ENCODE results near the gene NUP37. TPM values are rescaled to one million over a fixed set of nuclear protein-coding genes. Genes with fewer than 3 reads are reported as not detected.
A peak's percentile ranks its signal among the peaks of the same experiment; 100 is the strongest.
"Not testable (repeated sequence)": the region's sequence is repeated elsewhere in the genome, so short reads cannot be mapped to it uniquely, and the experiment has no call there.

NUP37 gene
- total and polyA plus RNA-seq, 9 donors: 16.3 to 24.4 (median 19.2) TPM

- H3K4me1 ChIP-seq (ENCODE audit: control insufficient read depth, insufficient read depth, low read length); H3K9me3 ChIP-seq (replicated peaks; ENCODE audit: control insufficient read depth, low read depth, low read length); DNase-seq; H3K27ac ChIP-seq (ENCODE audit: low read length); H3K36me3 ChIP-seq (ENCODE audit: control insufficient read depth, insufficient read depth, low read length); H3K27me3 ChIP-seq (ENCODE audit: control insufficient read depth, insufficient read depth, low read length); H3K4me3 ChIP-seq (ENCODE audit: low read length): not testable (repeated sequence)
- no CpG with 5 or more reads among the region's 2 CpGs for WGBS (ENCODE audit: insufficient coverage)
Measured at GRCh38 chr12:102131442-102131841, 11.5 kb upstream of the NUP37 start.

DNA sequence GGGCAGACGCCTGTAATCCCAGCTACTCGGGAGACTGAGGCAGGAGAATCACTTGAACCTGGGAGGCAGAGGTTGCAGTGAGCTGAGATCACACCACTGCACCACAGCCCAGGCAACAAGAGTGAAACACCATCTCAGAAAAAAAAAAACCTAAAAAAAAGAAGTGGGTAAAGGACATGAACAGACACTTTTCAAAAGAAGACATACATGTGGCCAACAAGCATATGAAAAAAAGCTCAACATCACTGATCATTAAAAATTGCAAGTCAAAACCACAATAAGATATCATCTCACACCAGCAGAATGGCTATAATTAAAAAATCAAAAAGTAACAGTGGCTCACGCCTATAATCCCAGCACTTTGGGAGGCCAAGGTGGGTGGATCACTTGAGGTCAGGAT, 10.8 kb upstream of the NUP37 start:
- WGBS (ENCODE audit: insufficient coverage): no CpG with 5 or more reads among the region's 3 CpGs
- not testable (repeated sequence) for H3K4me1 ChIP-seq (ENCODE audit: control insufficient read depth, insufficient read depth, low read length)

GRCh38 chr12:102121328-102121727, 1.4 kb upstream of the NUP37 start:
- not testable (repeated sequence) for H3K36me3 ChIP-seq (ENCODE audit: control insufficient read depth, insufficient read depth, low read length); DNase-seq; H3K9me3 ChIP-seq (replicated peaks; ENCODE audit: control insufficient read depth, low read depth, low read length); H3K27ac ChIP-seq (ENCODE audit: low read length); H3K4me3 ChIP-seq (ENCODE audit: low read length); H3K27me3 ChIP-seq (ENCODE audit: control insufficient read depth, insufficient read depth, low read length)
- WGBS (ENCODE audit: insufficient coverage): 81% methylated on average over 2 of the region's 2 CpGs
- peaks cover 10% of the 10 kb centered on the region for H3K4me1 ChIP-seq (ENCODE audit: control insufficient read depth, insufficient read depth, low read length)

More for the DNA sequence above, 10.8 kb upstream of the NUP37 start:
- H3K27me3 ChIP-seq (ENCODE audit: control insufficient read depth, insufficient read depth, low read length); DNase-seq; H3K4me3 ChIP-seq (ENCODE audit: low read length); H3K9me3 ChIP-seq (replicated peaks; ENCODE audit: control insufficient read depth, low read depth, low read length); H3K36me3 ChIP-seq (ENCODE audit: control insufficient read depth, insufficient read depth, low read length); H3K27ac ChIP-seq (ENCODE audit: low read length): not testable (repeated sequence)

GRCh38 chr12:102120886-102121285, 972 bp upstream of the NUP37 start:
- no CpG with 5 or more reads among the region's 4 CpGs for WGBS (ENCODE audit: insufficient coverage)
- no peak for DNase-seq
- no peaks in the 10 kb centered on the region for H3K36me3 ChIP-seq (ENCODE audit: control insufficient read depth, insufficient read depth, low read length)
- H3K27ac ChIP-seq (ENCODE audit: low read length): no peak overlapping the region
- H3K9me3 ChIP-seq (replicated peaks; ENCODE audit: control insufficient read depth, low read depth, low read length): no peaks in the 10 kb centered on the region
- peak overlapping the region; percentile 91 for H3K4me3 ChIP-seq (ENCODE audit: low read length)
- H3K27me3 ChIP-seq (ENCODE audit: control insufficient read depth, insufficient read depth, low read length): no peaks in the 10 kb centered on the region
- H3K4me1 ChIP-seq (ENCODE audit: control insufficient read depth, insufficient read depth, low read length): peaks cover 10% of the 10 kb centered on the region

GRCh38 chr12:102120564-102120873, 605 bp upstream of the NUP37 start:
- DNase-seq: no peak
- Histone ChIP-seq H3K36me3 (ENCODE audit: control insufficient read depth, insufficient read depth, low read length) (no peaks in the 10 kb centered on the region), H3K27me3 (ENCODE audit: control insufficient read depth, insufficient read depth, low read length) (no peaks in the 10 kb centered on the region), H3K9me3 (replicated peaks; ENCODE audit: control insufficient read depth, low read depth, low read length) (no peaks in the 10 kb centered on the region), H3K4me3 (ENCODE audit: low read length) (peak overlapping the region; percentile 91), H3K27ac (ENCODE audit: low read length) (no peak overlapping the region), H3K4me1 (ENCODE audit: control insufficient read depth, insufficient read depth, low read length) (peaks cover 10% of the 10 kb centered on the region)
- no CpG with 5 or more reads among the region's 4 CpGs for WGBS (ENCODE audit: insufficient coverage)

DNA sequence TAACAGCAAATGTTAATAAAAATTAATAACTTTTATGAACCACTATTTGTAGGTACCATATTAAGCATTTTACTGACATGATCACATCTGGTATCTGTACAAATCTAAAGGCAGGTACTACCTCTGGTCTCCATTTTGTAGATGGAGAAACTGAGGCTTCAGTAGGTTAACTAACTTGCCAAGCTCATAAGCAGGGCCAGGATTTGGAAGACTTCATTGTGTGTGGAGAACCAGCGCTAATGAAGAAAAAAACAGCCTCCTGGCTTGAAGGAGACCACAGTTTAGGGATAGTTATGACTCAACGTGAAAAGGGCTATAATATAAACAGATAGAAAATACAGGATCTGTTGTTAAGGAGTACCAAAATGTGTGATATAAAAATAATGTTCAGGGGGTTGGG, 1.0 kb downstream of the NUP37 start:
- Histone ChIP-seq H3K4me3 (ENCODE audit: low read length) (no peak overlapping the region), H3K9me3 (replicated peaks; ENCODE audit: control insufficient read depth, low read depth, low read length) (no peaks in the 10 kb centered on the region)
- 38% methylated on average over 1 of the region's 2 CpGs for WGBS (ENCODE audit: insufficient coverage)

GRCh38 chr12:102116392-102116791, 3.5 kb downstream of the NUP37 start:
- no peak overlapping the region for H3K27ac ChIP-seq (ENCODE audit: low read length)
- DNase-seq: no peak

More for the DNA sequence above, 1.0 kb downstream of the NUP37 start:
- Histone ChIP-seq H3K4me1 (ENCODE audit: control insufficient read depth, insufficient read depth, low read length) (peaks cover 10% of the 10 kb centered on the region), H3K36me3 (ENCODE audit: control insufficient read depth, insufficient read depth, low read length) (no peaks in the 10 kb centered on the region), H3K27ac (ENCODE audit: low read length) (no peak overlapping the region), H3K27me3 (ENCODE audit: control insufficient read depth, insufficient read depth, low read length) (no peaks in the 10 kb centered on the region)
- no peak for DNase-seq

DNA sequence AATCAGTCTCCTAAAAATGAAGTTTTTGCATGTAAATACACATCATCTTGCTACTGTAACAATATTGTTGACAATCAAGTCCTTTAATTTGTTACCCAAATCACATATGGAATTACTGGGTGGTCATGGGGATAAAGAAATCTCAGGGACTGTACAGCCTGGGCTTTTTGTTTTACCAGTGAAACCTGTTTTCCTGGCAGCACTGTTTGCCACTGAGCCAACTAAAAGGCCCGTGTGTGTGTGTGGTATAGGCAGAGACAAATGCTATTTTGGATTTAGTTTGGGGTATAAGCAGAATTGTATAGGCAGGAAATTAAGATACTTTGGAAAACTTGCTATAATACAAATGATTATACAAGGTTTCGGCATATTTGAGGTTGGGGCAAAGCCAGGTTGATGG, 5.7 kb downstream of the NUP37 start:
- no peak overlapping the region for H3K27ac ChIP-seq (ENCODE audit: low read length)
- WGBS (ENCODE audit: insufficient coverage): no CpG with 5 or more reads among the region's 2 CpGs
- H3K36me3 ChIP-seq (ENCODE audit: control insufficient read depth, insufficient read depth, low read length): peaks cover 6% of the 10 kb centered on the region
- no peak overlapping the region for H3K4me3 ChIP-seq (ENCODE audit: low read length)
- H3K9me3 ChIP-seq (replicated peaks; ENCODE audit: control insufficient read depth, low read depth, low read length): no peaks in the 10 kb centered on the region
- H3K27me3 ChIP-seq (ENCODE audit: control insufficient read depth, insufficient read depth, low read length): no peaks in the 10 kb centered on the region
- no peak for DNase-seq
- H3K4me1 ChIP-seq (ENCODE audit: control insufficient read depth, insufficient read depth, low read length): peaks cover 4% of the 10 kb centered on the region

More at GRCh38 chr12:102116392-102116791, 3.5 kb downstream of the NUP37 start:
- Histone ChIP-seq H3K27me3 (ENCODE audit: control insufficient read depth, insufficient read depth, low read length) (no peaks in the 10 kb centered on the region), H3K36me3 (ENCODE audit: control insufficient read depth, insufficient read depth, low read length) (no peaks in the 10 kb centered on the region), H3K4me1 (ENCODE audit: control insufficient read depth, insufficient read depth, low read length) (peaks cover 10% of the 10 kb centered on the region), H3K4me3 (ENCODE audit: low read length) (no peak overlapping the region), H3K9me3 (replicated peaks; ENCODE audit: control insufficient read depth, low read depth, low read length) (no peaks in the 10 kb centered on the region)
- WGBS (ENCODE audit: insufficient coverage): 97% methylated on average over 3 of the region's 7 CpGs

GRCh38 chr12:102110782-102111181, 9.1 kb downstream of the NUP37 start:
- H3K4me3 ChIP-seq (ENCODE audit: low read length): no peak overlapping the region
- H3K36me3 ChIP-seq (ENCODE audit: control insufficient read depth, insufficient read depth, low read length): peaks cover 19% of the 10 kb centered on the region
- H3K9me3 ChIP-seq (replicated peaks; ENCODE audit: control insufficient read depth, low read depth, low read length): no peaks in the 10 kb centered on the region
- H3K27ac ChIP-seq (ENCODE audit: low read length): no peak overlapping the region
- no peaks in the 10 kb centered on the region for H3K4me1 ChIP-seq (ENCODE audit: control insufficient read depth, insufficient read depth, low read length)
- DNase-seq: no peak
- no peaks in the 10 kb centered on the region for H3K27me3 ChIP-seq (ENCODE audit: control insufficient read depth, insufficient read depth, low read length)

DNA sequence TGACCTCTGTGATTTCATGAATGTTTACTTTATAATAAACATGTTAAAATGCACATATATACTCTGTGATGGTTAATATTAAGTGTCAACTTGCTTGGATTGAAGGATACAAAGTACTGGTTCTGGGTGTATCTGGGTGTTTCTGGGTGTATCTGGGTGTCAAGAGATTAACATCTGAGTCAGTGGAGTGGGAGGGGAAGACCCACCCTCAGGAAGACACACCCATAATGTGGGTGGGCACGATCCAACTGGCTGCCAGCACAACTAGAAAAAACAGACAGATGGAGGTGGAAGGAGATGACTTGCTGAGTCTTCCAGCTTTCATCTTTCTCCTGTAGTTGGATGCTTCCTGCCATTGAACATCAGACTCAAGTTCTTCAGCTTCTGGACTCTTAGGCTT, 11.9 kb downstream of the NUP37 start:
- Histone ChIP-seq H3K4me1 (ENCODE audit: control insufficient read depth, insufficient read depth, low read length) (no peaks in the 10 kb centered on the region), H3K27me3 (ENCODE audit: control insufficient read depth, insufficient read depth, low read length) (no peaks in the 10 kb centered on the region), H3K36me3 (ENCODE audit: control insufficient read depth, insufficient read depth, low read length) (peaks cover 24% of the 10 kb centered on the region), H3K9me3 (replicated peaks; ENCODE audit: control insufficient read depth, low read depth, low read length) (no peaks in the 10 kb centered on the region), H3K4me3 (ENCODE audit: low read length) (no peak overlapping the region), H3K27ac (ENCODE audit: low read length) (no peak overlapping the region)
- WGBS (ENCODE audit: insufficient coverage): no CpG with 5 or more reads among the region's 1 CpG
- DNase-seq: no peak

DNA sequence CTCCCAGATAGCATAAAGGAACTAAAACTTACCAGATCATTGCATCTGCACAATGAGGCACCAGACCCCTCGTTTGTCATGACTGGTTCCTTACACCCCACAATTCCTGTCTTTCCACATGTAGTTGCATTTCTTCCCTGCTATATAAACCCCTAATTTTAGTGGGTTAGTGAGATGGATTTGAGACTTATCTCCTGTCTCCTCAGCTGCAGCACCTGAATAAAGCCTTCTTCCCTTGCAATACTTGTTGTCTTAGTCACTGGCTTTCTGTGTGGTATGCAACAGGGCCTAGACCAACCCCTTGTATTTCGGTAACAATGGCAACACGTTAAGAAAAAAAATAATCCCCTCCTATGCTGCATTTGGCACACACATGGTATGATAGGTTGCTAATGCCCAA, 13.0 kb downstream of the NUP37 start:
- no peak overlapping the region for H3K27ac ChIP-seq (ENCODE audit: low read length)
- WGBS (ENCODE audit: insufficient coverage): no CpG with 5 or more reads among the region's 3 CpGs
- H3K27me3 ChIP-seq (ENCODE audit: control insufficient read depth, insufficient read depth, low read length): no peaks in the 10 kb centered on the region
- no peak for DNase-seq
- H3K9me3 ChIP-seq (replicated peaks; ENCODE audit: control insufficient read depth, low read depth, low read length): no peaks in the 10 kb centered on the region
- H3K4me1 ChIP-seq (ENCODE audit: control insufficient read depth, insufficient read depth, low read length): no peaks in the 10 kb centered on the region
- peaks cover 24% of the 10 kb centered on the region for H3K36me3 ChIP-seq (ENCODE audit: control insufficient read depth, insufficient read depth, low read length)
- H3K4me3 ChIP-seq (ENCODE audit: low read length): no peak overlapping the region
